Esophagus (tissue), 2 donors: ENCODE data around the gene ABR. TPM values are rescaled to one million over a fixed set of nuclear protein-coding genes. Genes with fewer than 3 reads are reported as not detected.

ENCODE experiments used
- H3K27ac ChIP-seq, 2 donors: one replicate each; pipeline ENCODE4 v1.5.1; 2013; ENCODE audit warnings: low read depth in 2 of 2, mild to moderate bottlenecking in 2 of 2, inconsistent platforms in 1 of 2, low read length in 1 of 2, moderate library complexity in 1 of 2
- H3K27me3 ChIP-seq, 2 donors: one replicate each; pipeline ENCODE4 v1.6.1; 2013; ENCODE audit warnings: low read length in 2 of 2, control low read depth in 1 of 2, mild to moderate bottlenecking in 1 of 2; ENCODE audit not compliant: insufficient read depth in 2 of 2, control insufficient read depth in 1 of 2
- H3K36me3 ChIP-seq, 2 donors: one replicate each; pipeline ENCODE4 v1.6.1; 2013; ENCODE audit warnings: low read length in 1 of 2; ENCODE audit not compliant: control insufficient read depth in 2 of 2, insufficient read depth in 2 of 2
- H3K4me1 ChIP-seq, 2 donors: one replicate each; pipeline ENCODE4 v1.6.1; 2013; ENCODE audit warnings: low read length in 1 of 2; ENCODE audit not compliant: control insufficient read depth in 2 of 2, insufficient read depth in 2 of 2
- H3K4me3 ChIP-seq, 2 donors: one replicate each; pipeline ENCODE4 v1.5.1; 2013; ENCODE audit warnings: low read length in 2 of 2, mild to moderate bottlenecking in 2 of 2, low read depth in 1 of 2, moderate library complexity in 1 of 2
- H3K9me3 ChIP-seq, 2 donors: one replicate each; pipeline ENCODE4 v1.6.1; 2013; ENCODE audit warnings: mild to moderate bottlenecking in 2 of 2, low read depth in 1 of 2, low read length in 1 of 2, moderate library complexity in 1 of 2; ENCODE audit not compliant: control insufficient read depth in 2 of 2, insufficient read depth in 1 of 2
- WGBS, 2 donors: extraction: QIAGEN DNeasy Blood & Tissue Kit; methylation state at CpG; one replicate each; pipeline ENCODE4 v1.1.7; 2013; 5-methylcytosine and 5-hydroxymethylcytosine counted together
- polyA plus RNA-seq, 2 donors: library from polyadenylated mRNA; stranded (reverse); fragments of 200-250 nt; gene quantifications; one replicate each; pipeline ENCODE4 v1.2.3, GENCODE V29; 2013
- donor health status: healthy with polysubstance abuse.
- donor health status: Bipolar disorder and iron deficiency.

ABR gene
- polyA plus RNA-seq, 2 donors: 48.6 to 57.7 TPM

GRCh38 chr17:1112875-1113274 lies 66.9 kb downstream of the ABR start:
- 87 to 92% methylated on average over 10 of the region's 10 CpGs for WGBS, 2 donors
- no peaks in the 10 kb centered on the region for H3K9me3 ChIP-seq
- no peak overlapping the region for H3K4me3 ChIP-seq
- H3K27me3 ChIP-seq: no peaks in the 10 kb centered on the region
- H3K27ac ChIP-seq: no peak overlapping the region
- peaks cover 2 to 16% of the 10 kb centered on the region in 2 donors for H3K4me1 ChIP-seq
- H3K36me3 ChIP-seq: no peaks in the 10 kb centered on the region

DNA sequence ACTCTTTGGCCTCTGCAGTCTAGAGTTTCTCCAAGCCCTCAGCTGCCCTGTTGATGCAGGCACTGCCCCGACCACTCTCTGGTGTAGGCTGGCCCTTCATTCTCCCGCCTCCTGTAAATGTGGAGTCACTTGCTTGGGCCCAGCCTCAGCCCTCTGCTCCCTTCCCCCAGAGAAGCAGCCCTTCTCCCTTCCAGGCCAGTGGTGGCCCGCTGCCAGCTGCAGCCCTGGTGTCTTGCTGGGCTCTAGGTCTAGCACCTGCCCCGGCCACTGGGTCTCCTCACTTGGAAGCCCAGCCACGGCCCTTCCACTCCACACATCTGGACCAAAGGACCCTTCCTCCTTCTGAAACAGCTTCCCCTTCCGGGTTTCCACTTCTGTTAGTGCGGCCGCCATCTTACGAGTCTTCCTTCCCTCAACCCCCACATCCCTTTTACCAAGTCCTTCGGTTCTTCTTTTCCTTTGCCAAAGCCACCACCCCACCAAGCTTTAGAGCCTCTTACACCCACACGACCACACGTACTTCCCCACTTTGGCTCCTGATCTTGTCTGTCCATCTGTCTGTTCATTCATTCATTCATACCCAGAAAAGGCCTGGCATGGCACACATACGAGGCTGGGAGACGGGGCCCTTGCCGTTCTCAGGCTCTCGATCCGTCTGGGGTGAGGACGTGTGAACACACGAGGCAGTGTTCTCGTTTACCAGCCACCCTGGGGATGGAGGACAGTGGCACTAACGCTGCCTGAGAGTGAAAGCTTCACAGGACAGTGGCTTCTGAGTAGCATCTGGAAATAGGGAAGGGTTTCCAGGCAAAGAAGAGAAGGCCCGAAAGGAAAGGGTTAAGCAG lies 68.0 kb downstream of the ABR start:
- 84 to 86% methylated on average over 22 of the region's 22 CpGs for WGBS, 2 donors
- Histone ChIP-seq H3K4me1 (peaks cover 5 to 20% of the 10 kb centered on the region in 2 donors), H3K27ac (peak overlapping the region; percentile 68 to 74), H3K4me3 (no peak overlapping the region), H3K27me3 (no peaks in the 10 kb centered on the region), H3K9me3 (no peaks in the 10 kb centered on the region), H3K36me3 (peaks cover 0 to 3% of the 10 kb centered on the region in 2 donors)

GRCh38 chr17:1110862-1111598 lies 68.8 kb downstream of the ABR start:
- H3K9me3 ChIP-seq: no peaks in the 10 kb centered on the region
- WGBS, 2 donors: 49 to 63% methylated on average over 19 of the region's 19 CpGs
- H3K27ac ChIP-seq: peak overlapping the region; percentile 68 to 74
- peaks cover 5 to 20% of the 10 kb centered on the region in 2 donors for H3K4me1 ChIP-seq
- no peaks in the 10 kb centered on the region for H3K27me3 ChIP-seq
- peaks cover 0 to 3% of the 10 kb centered on the region in 2 donors for H3K36me3 ChIP-seq
- no peak overlapping the region for H3K4me3 ChIP-seq

GRCh38 chr17:1110541-1110861 lies 69.3 kb downstream of the ABR start:
- 37 to 61% methylated on average over 3 of the region's 3 CpGs for WGBS, 2 donors
- H3K27me3 ChIP-seq: no peaks in the 10 kb centered on the region
- peaks cover 0 to 3% of the 10 kb centered on the region in 2 donors for H3K36me3 ChIP-seq
- no peak overlapping the region for H3K4me3 ChIP-seq
- peak overlapping the region; percentile 68 to 74 for H3K27ac ChIP-seq
- H3K4me1 ChIP-seq: peaks cover 5 to 20% of the 10 kb centered on the region in 2 donors
- no peaks in the 10 kb centered on the region for H3K9me3 ChIP-seq

- WGBS, 2 donors: 17 to 20% methylated on average over 23 to 34 of the region's 34 CpGs
- Histone ChIP-seq H3K27ac (peak overlapping the region; percentile 77 to 89), H3K9me3 (no peaks in the 10 kb centered on the region), H3K36me3 (peaks cover 0 to 3% of the 10 kb centered on the region in 2 donors), H3K4me1 (peaks cover 4 to 19% of the 10 kb centered on the region in 2 donors), H3K4me3 (peak overlapping the region; percentile 57 to 81), H3K27me3 (no peaks in the 10 kb centered on the region)
Measured at GRCh38 chr17:1109606-1110540, 69.9 kb downstream of the ABR start.

GRCh38 chr17:1108765-1109605 lies 70.8 kb downstream of the ABR start:
- WGBS, 2 donors: 0 to 1% methylated on average over 41 to 103 of the region's 103 CpGs
- Histone ChIP-seq H3K36me3 (peaks cover 0 to 3% of the 10 kb centered on the region in 2 donors), H3K9me3 (no peaks in the 10 kb centered on the region), H3K27me3 (no peaks in the 10 kb centered on the region), H3K27ac (peak overlapping the region; percentile 77 to 89), H3K4me1 (peaks cover 5 to 18% of the 10 kb centered on the region in 2 donors), H3K4me3 (peak overlapping the region; percentile 57 to 81)

DNA sequence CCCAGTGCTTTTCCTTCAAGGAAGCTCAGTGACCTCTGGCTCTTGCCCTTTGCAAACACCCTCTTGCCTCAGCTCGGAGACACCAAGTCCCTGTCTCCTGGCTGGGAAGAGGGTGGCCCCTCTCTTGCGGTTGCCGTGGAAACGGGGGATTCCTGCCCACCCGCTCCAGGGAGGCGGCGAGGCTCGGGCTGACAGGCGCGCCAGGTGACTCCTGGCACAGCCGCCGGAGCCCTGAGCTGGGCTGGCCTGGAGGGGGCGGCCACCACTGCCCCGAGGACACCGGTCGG lies 71.4 kb downstream of the ABR start:
- Histone ChIP-seq H3K27ac (peak overlapping the region; percentile 77 to 89), H3K27me3 (no peaks in the 10 kb centered on the region), H3K4me3 (peak overlapping the region; percentile 57 to 81), H3K9me3 (no peaks in the 10 kb centered on the region), H3K36me3 (peaks cover 0 to 5% of the 10 kb centered on the region in 2 donors), H3K4me1 (peaks cover 6 to 18% of the 10 kb centered on the region in 2 donors)
- WGBS, 2 donors: 2% methylated on average over 16 of the region's 16 CpGs

- WGBS, 2 donors: 29 to 30% methylated on average over 17 to 24 of the region's 24 CpGs
- Histone ChIP-seq H3K9me3 (no peaks in the 10 kb centered on the region), H3K4me1 (peaks cover 6 to 18% of the 10 kb centered on the region in 2 donors), H3K27me3 (no peaks in the 10 kb centered on the region), H3K36me3 (peaks cover 0 to 5% of the 10 kb centered on the region in 2 donors), H3K4me3 (peak overlapping the region; percentile 57 to 81), H3K27ac (peak overlapping the region; percentile 77 to 89)
Measured at GRCh38 chr17:1107777-1108477, 71.9 kb downstream of the ABR start.
